Psoas muscle (tissue), 8 donors: ENCODE measurements around the gene SIRT4. TPM values are rescaled to one million over a fixed set of nuclear protein-coding genes. Genes with fewer than 3 reads are reported as not detected.

ENCODE experiments used
- ATAC-seq, 4 donors: fragments of 200-7000 bp; cut with Tn5 transposase; one replicate each; pipeline ENCODE4 v1.9.1; 2020; ENCODE audit warnings: moderate library complexity in 3 of 4, mild to moderate bottlenecking in 2 of 4
- DNase-seq, 2 donors: peaks; one replicate each; pipeline ENCODE4 v3.0.0-alpha.2; 2020
- H3K27ac ChIP-seq: fragments of 200-600 bp; one replicate; pipeline ENCODE4 v1.8.0; 2022
- H3K27me3 ChIP-seq, 3 donors: fragments of 200-600 bp in 1 of 3; one replicate each; pipeline versions ENCODE4 v1.6.1 to v1.8.0; 2013 to 2022; ENCODE audit warnings: low read length in 2 of 3, mild to moderate bottlenecking in 2 of 3, moderate library complexity in 1 of 3; ENCODE audit not compliant: insufficient read depth in 3 of 3
- H3K36me3 ChIP-seq, 2 donors: fragments of 200-600 bp in 1 of 2; one replicate each; pipeline versions ENCODE4 v1.6.1 to v1.8.0; 2013 to 2022; ENCODE audit warnings: low read depth in 1 of 2, mild to moderate bottlenecking in 1 of 2, moderate library complexity in 1 of 2; ENCODE audit not compliant: insufficient read depth in 1 of 2
- H3K4me1 ChIP-seq: fragments of 200-600 bp; one replicate; pipeline ENCODE4 v1.8.0; 2022
- H3K4me3 ChIP-seq: fragments of 200-600 bp; one replicate; pipeline ENCODE4 v1.8.0; 2022; ENCODE audit warnings: mild to moderate bottlenecking
- H3K9me3 ChIP-seq: fragments of 200-600 bp; one replicate; pipeline ENCODE4 v1.8.0; 2022
- CTCF ChIP-seq: fragments of 200-600 bp; IDR thresholded peaks from one replicate; pipeline ENCODE4 v1.8.0; 2022; ENCODE audit warnings: antibody characterized with exemption
- WGBS, 3 donors: extraction: QIAGEN DNeasy Blood & Tissue Kit; methylation state at CpG; one replicate each; pipeline versions ENCODE4 v1.1.6 to v1.1.7; 2013; 5-methylcytosine and 5-hydroxymethylcytosine counted together
- intact Hi-C, 2 donors: fragments of 100-400 bp; cut with DNase I; formaldehyde crosslinking; loops; one replicate each; pipeline versions ENCODE4 v1.11.0 to v1.14.2; 2022
- polyA plus RNA-seq, 3 donors: library from polyadenylated mRNA; stranded (reverse); fragments of 200-250 nt; gene quantifications; one replicate each; pipeline ENCODE4 v1.2.3, GENCODE V29; 2013
- total RNA-seq, 4 donors: library from RNA; stranded (reverse); fragmentation: NEBNext Ultra II Directional in 2 of 4; extraction: Animal tissue kit (Norgen Biotek cat#: 25700) in 2 of 4; gene quantifications; one replicate each; pipeline versions ENCODE4 v1.2.1 to v1.2.4, GENCODE V29; 2021 to 2023
- donor health status: healthy with polysubstance abuse.
- donor health status: DM: no; HTN: no; CAD: no; lungs with moderate emphysema.
- donor health status: Bipolar disorder and iron deficiency.
- donor health status: healthy.
- donor health status: DM: yes; HTN: yes; CAD: no.
- donor health status: DM: no; HTN: no; CAD: no.
- donor health status: DM: no; HTN: no; CAD: no.
- donor health status: DM: yes; HTN: yes; CAD: no.

The SIRT4 gene
- total and polyA plus RNA-seq, 7 donors, result 2.3 to 10.7 (median 5.4) TPM

- no peak for TF ChIP-seq CTCF
- H3K9me3 ChIP-seq, result no peaks in the 10 kb centered on the region
- no peak for ATAC-seq
- H3K36me3 ChIP-seq, result no peaks in the 10 kb centered on the region
- 78 to 85% (median 79%) methylated on average over 12 of the region's 12 CpGs for WGBS, 3 donors
- H3K4me3 ChIP-seq, result no peak overlapping the region
- intact Hi-C loops, result no loop called here
- H3K27me3 ChIP-seq, result no peaks in the 10 kb centered on the region
- H3K27ac ChIP-seq, result no peak overlapping the region
- DNase-seq, result peak in 1 of 2 donors; percentile 23
- H3K4me1 ChIP-seq, result peaks cover 3% of the 10 kb centered on the region
Measured at GRCh38 chr12:120287491-120287890, 14.6 kb upstream of the SIRT4 start.

- 16 to 19% (median 18%) methylated on average over 22 of the region's 22 CpGs for WGBS, 3 donors
- peak; percentile 5 to 9 (median 6) for ATAC-seq
Measured at GRCh38 chr12:120290609-120291305, 11.4 kb upstream of the SIRT4 start.

GRCh38 chr12:120292411-120292660, 9.8 kb upstream of the SIRT4 start:
- intact Hi-C loops, result loop anchor here in 1 of 2 donors (2.0 kb wide), 1 partner anchor 62 kb away; no protein-coding TSS in a partner anchor
- peak overlapping the region; percentile 97 for H3K27ac ChIP-seq
- no peaks in the 10 kb centered on the region for H3K27me3 ChIP-seq
- no peak for TF ChIP-seq CTCF
- no peaks in the 10 kb centered on the region for H3K36me3 ChIP-seq
- peaks cover 7% of the 10 kb centered on the region for H3K4me1 ChIP-seq
- WGBS, 3 donors, result 0 to 1% (median 0%) methylated on average over 17 of the region's 17 CpGs
- H3K9me3 ChIP-seq, result no peaks in the 10 kb centered on the region
- DNase-seq (no peak), ATAC-seq (peak in 3 of 4 donors; percentile 9 to 25 (median 18))
- peak overlapping the region; percentile 67 for H3K4me3 ChIP-seq

More at GRCh38 chr12:120290609-120291305, 11.4 kb upstream of the SIRT4 start:
- TF ChIP-seq CTCF, result no peak
- H3K27ac ChIP-seq, result peak overlapping the region; percentile 97
- H3K4me1 ChIP-seq, result peaks cover 7% of the 10 kb centered on the region
- H3K9me3 ChIP-seq, result no peaks in the 10 kb centered on the region
- DNase-seq, result peak in 1 of 2 donors; percentile 51
- H3K4me3 ChIP-seq, result peak overlapping the region; percentile 67
- H3K36me3 ChIP-seq, result no peaks in the 10 kb centered on the region
- H3K27me3 ChIP-seq, result no peaks in the 10 kb centered on the region
- intact Hi-C loops, result no loop called here

- no peak for TF ChIP-seq CTCF
- H3K27ac ChIP-seq, result peak within 1 kb of the TSS; percentile 97
- H3K4me3 ChIP-seq, result peak within 1 kb of the TSS; percentile 67
- intact Hi-C loops, result loop anchor here in 1 of 2 donors (2.0 kb wide), 1 partner anchor 62 kb away; no protein-coding TSS in a partner anchor
- peaks cover 7% of the 10 kb centered on the region for H3K4me1 ChIP-seq
- no peaks in the 10 kb centered on the region for H3K36me3 ChIP-seq
- H3K27me3 ChIP-seq, result no peaks in the 10 kb centered on the region
- ATAC-seq (peak; percentile 46 to 72 (median 59)), DNase-seq (peak; percentile 51 to 63)
- 0 to 1% (median 0%) methylated on average over 29 of the region's 29 CpGs for WGBS, 3 donors
- H3K9me3 ChIP-seq, result no peaks in the 10 kb centered on the region
Measured at GRCh38 chr12:120292661-120293531, 9.2 kb upstream of the SIRT4 start, which contains the start of gene RNU4-1. Gene RNU4-1, minus strand, starts transcription at chr12:120293237.
